GM12878 (cell line): Measurements from ENCODE around the gene HLTF. TPM values are rescaled to one million over a fixed set of nuclear protein-coding genes. Genes with fewer than 3 reads are reported as not detected.

Source experiments
- ATAC-seq: fragments of 200-7000 bp; cut with Tn5 transposase; 3 replicates; pipeline ENCODE4 v1.9.1; 2020; ENCODE audit warnings: mild to moderate bottlenecking, moderate library complexity
- BruUV-seq: library from RNA; stranded (reverse); fragments of 400-500 nt; replicated peaks from 2 replicates; lab custom pipeline; 2021; lab: Mats Ljungman, UMichigan
- CTCF ChIA-PET: fragments of 300-600 bp; sonication (Branson Sonifier 250); formaldehyde crosslinking; extraction: SDS; loops from one replicate; lab custom pipeline; 2021; ENCODE audit warnings: inconsistent platforms; lab: Yijun Ruan, JAX
- POLR2A ChIA-PET: fragments of 350-600 bp; formaldehyde crosslinking; extraction: SDS; loops from one replicate; lab custom pipeline; 2021; ENCODE audit warnings: inconsistent platforms; lab: Charles Lee
- RAD21 ChIA-PET: fragments of 300-600 bp; sonication (Branson Sonifier 250); formaldehyde crosslinking; loops from one replicate; lab custom pipeline; 2023; ENCODE audit warnings: antibody characterized with exemption; ENCODE audit not compliant: unreplicated experiment; lab: Charles Lee
- SMC1A ChIA-PET: fragments of 300-600 bp; sonication (Branson Sonifier 250); formaldehyde crosslinking; loops from one replicate; lab custom pipeline; 2023; ENCODE audit not compliant: unreplicated experiment, uncharacterized antibody; lab: Charles Lee
- DNase-seq: peaks from one replicate; pipeline ENCODE4 v3.0.0-alpha.2; 2011; ENCODE audit warnings: low read depth, low spot score
- FAIRE-seq: peaks from 3 replicates; lab custom pipeline; 2011; peaks lifted over from hg19 to GRCh38; lab: Jason Lieb, UNC
- H2AFZ ChIP-seq: 2 replicates; pipeline ENCODE4 v1.6.0; 2011; ENCODE audit warnings: low read depth, low read length, control low read depth; ENCODE audit not compliant: control insufficient read depth
- H3K27ac ChIP-seq: 2 replicates; pipeline ENCODE4 v1.5.1; 2011; ENCODE audit warnings: control low read depth; ENCODE audit not compliant: control insufficient read depth, insufficient read depth
- H3K27me3 ChIP-seq, 2 experiments: replicated peaks in 1 of 2; 2 replicates each; pipeline versions ENCODE4 v1.6.0 to v1.6.1; 2011; ENCODE audit warnings: low read length in 1 of 2; ENCODE audit not compliant: control insufficient read depth in 2 of 2, insufficient read depth in 2 of 2
- H3K36me3 ChIP-seq, 2 experiments: 2 replicates each; pipeline ENCODE4 v1.5.1; 2011; ENCODE audit warnings: low read length in 1 of 2; ENCODE audit not compliant: control insufficient read depth in 2 of 2, insufficient read depth in 2 of 2
- H3K4me1 ChIP-seq: 2 replicates; pipeline ENCODE4 v1.6.1; 2011; ENCODE audit warnings: mild to moderate bottlenecking, low read length, moderate library complexity, mixed read lengths; ENCODE audit not compliant: control insufficient read depth, insufficient read depth
- H3K4me2 ChIP-seq: 2 replicates; pipeline ENCODE4 v1.6.0; 2011; ENCODE audit warnings: control low read depth; ENCODE audit not compliant: control insufficient read depth, insufficient read depth
- H3K4me3 ChIP-seq: fragments of 200-600 bp; sonication (generic); 2 replicates; pipeline ENCODE4 v1.5.1; 2016
- H3K79me2 ChIP-seq: 2 replicates; pipeline ENCODE4 v1.6.0; 2011; ENCODE audit warnings: low read length; ENCODE audit not compliant: control insufficient read depth, insufficient read depth
- H3K9ac ChIP-seq: 2 replicates; pipeline ENCODE4 v1.8.0; 2011; ENCODE audit warnings: low read length, control low read depth, mixed read lengths; ENCODE audit not compliant: control insufficient read depth, insufficient read depth
- H3K9me3 ChIP-seq: replicated peaks from 3 replicates; pipeline ENCODE4 v1.5.1; 2011; ENCODE audit warnings: mild to moderate bottlenecking, low read length; ENCODE audit not compliant: control insufficient read depth, insufficient read depth
- H4K20me1 ChIP-seq: 2 replicates; pipeline ENCODE4 v1.6.0; 2011; ENCODE audit not compliant: control insufficient read depth, insufficient read depth
- BRCA1 ChIP-seq: IDR thresholded peaks from 2 replicates; pipeline ENCODE4 v1.6.1; 2011; ENCODE audit warnings: low read depth, low read length, improper control_type of control experiment
- CUX1 ChIP-seq: IDR thresholded peaks from 2 replicates; pipeline ENCODE4 v1.6.1; 2012; ENCODE audit warnings: improper control_type of control experiment, low read depth, low read length; ENCODE audit not compliant: insufficient replicate concordance
- NBN ChIP-seq: fragments of 450-650 bp; IDR thresholded peaks from 2 replicates; pipeline ENCODE4 v1.6.1; 2016
- PRDM15 ChIP-seq: fragments of 450-650 bp; formaldehyde crosslinking; IDR thresholded peaks from 2 replicates; pipeline ENCODE4 v1.4.0; 2020; ENCODE audit warnings: mild to moderate bottlenecking, moderate library complexity
- ZNF384 ChIP-seq: IDR thresholded peaks from 2 replicates; pipeline ENCODE4 v1.6.1; 2012; ENCODE audit warnings: low read depth, mild to moderate bottlenecking, low read length, improper control_type of control experiment, borderline replicate concordance
- ZNF687 ChIP-seq: fragments of 450-650 bp; IDR thresholded peaks from 2 replicates; pipeline ENCODE4 v1.6.1; 2017; ENCODE audit warnings: mild to moderate bottlenecking, moderate library complexity
- WGBS: methylation state at CpG from one replicate; pipeline ENCODE4 v1.1.6; 2016; ENCODE audit warnings: low lambda C conversion rate; ENCODE audit not compliant: insufficient replicate concordance, insufficient coverage; ENCODE audit errors: missing lambda C conversion rate; 5-methylcytosine and 5-hydroxymethylcytosine counted together
- in situ Hi-C: fragments of 300-500 bp; cut with MboI; formaldehyde crosslinking; loops from 9 replicates; pipeline ENCODE4 v1.14.3; 2018; ENCODE audit warnings: mixed read lengths
- intact Hi-C: fragments of 100-400 bp; cut with micrococcal nuclease; formaldehyde crosslinking; loops from one replicate; pipeline ENCODE4 v1.14.2; 2022; ENCODE audit not compliant: unreplicated experiment
- polyA plus RNA-seq, 11 experiments: library from polyadenylated mRNA; depleted of rRNA in 4 of 11; unstranded in 6 of 11; stranded (reverse) in 5 of 11; fragments of >200 nt; fragmentation: Nextera tagmentation in 4 of 11; fragmentation: Illumina TruSeq in 1 of 11; extraction: Ambion mirVana in 4 of 11; extraction: Trizol in 1 of 11; gene quantifications; 1 replicate in 1 of 11; 2 replicates in 10 of 11; pipeline versions ENCODE4 v1.2.1 to v1.2.3, GENCODE V29; 2011 to 2016; ENCODE audit warnings: inconsistent platforms in 2 of 11, missing spikeins in 2 of 11, low read depth in 1 of 11
- total RNA-seq, 4 experiments: library from RNA; depleted of rRNA in 3 of 4; stranded (reverse); fragments of >200 nt in 3 of 4; fragmentation: Illumina TruSeq in 1 of 4; extraction: Trizol in 1 of 4; gene quantifications; 2 replicates each; pipeline versions ENCODE4 v1.2.1 to v1.2.3, GENCODE V29; 2013 to 2021

Gene HLTF
- total and polyA plus RNA-seq, 10 of the 15 experiments (the other 5 are each of a cell fraction or from before 2014, with no cell fraction given): 13.7 to 50.4 (median 31.7) TPM

GRCh38 chr3:149120051-149120972, 34.0 kb upstream of the HLTF start (continued):
- TF ChIP-seq PRDM15: no peak

GRCh38 chr3:149119466-149119865, 33.1 kb upstream of the HLTF start:
- in situ Hi-C loops (loop anchor here (5.0 kb wide), 1 partner anchor 153 kb away; no protein-coding TSS in a partner anchor), intact Hi-C loops (loop anchor here (5.0 kb wide), 1 partner anchor 257 kb away; no protein-coding TSS in a partner anchor)
- CTCF ChIA-PET: interaction anchor here (0.8 to 7.2 kb wide), 23 partner anchors 10 to 361 kb away, joined by 3 to 168 read pairs (median 8); partner anchors contain the start of gene HPS3
- TF ChIP-seq BRCA1 (no peak), CUX1 (no peak), NBN (no peak), ZNF687 (no peak), ZNF384 (no peak)

More at GRCh38 chr3:149119466-149119865, 33.1 kb upstream of the HLTF start:
- no peak overlapping the region for H3K4me3 ChIP-seq
- FAIRE-seq (no peak), ATAC-seq (no peak), DNase-seq (no peak)
- no peak overlapping the region for H3K27ac ChIP-seq
- H3K4me1 ChIP-seq: no peaks in the 10 kb centered on the region
- ChIA-PET SMC1A (interaction anchor here (0.9 to 7.0 kb wide), 15 partner anchors 11 to 361 kb away, joined by 3 to 86 read pairs (median 5); partner anchors contain the start of gene HPS3), POLR2A (no interaction called here), RAD21 (interaction anchor here (0.7 to 3.6 kb wide), 9 partner anchors 10 to 165 kb away, joined by 3 to 36 read pairs (median 4); partner anchors contain the start of gene HPS3)
- H3K9ac ChIP-seq: no peak overlapping the region
- H3K27me3 ChIP-seq: no peaks in the 10 kb centered on the region; a peak in 1 of 4 replicates
- H2AFZ ChIP-seq: no peak overlapping the region
- 100% methylated on average over 1 of the region's 1 CpG for WGBS
- no TSS peak for BruUV-seq
- H4K20me1 ChIP-seq: no peaks in the 10 kb centered on the region
- H3K9me3 ChIP-seq: no peaks in the 10 kb centered on the region
- no peak overlapping the region for H3K4me2 ChIP-seq
- H3K79me2 ChIP-seq: no peaks in the 10 kb centered on the region
- H3K36me3 ChIP-seq: no peaks in the 10 kb centered on the region
